K562 (cell line): ENCODE measurements around the gene RUNX1. TPM values are rescaled to one million over a fixed set of nuclear protein-coding genes. Genes with fewer than 3 reads are reported as not detected.

ENCODE experiments used
- ATAC-seq: fragments of 200-7000 bp; cut with Tn5 transposase; 3 replicates; pipeline ENCODE4 v1.9.1; 2020; ENCODE audit warnings: moderate library complexity
- BruUV-seq: library from RNA; stranded (reverse); fragments of 400-500 nt; replicated peaks from 2 replicates; lab custom pipeline; 2021; lab: Mats Ljungman, UMichigan
- CTCF ChIA-PET: fragments of 300-600 bp; formaldehyde crosslinking; extraction: SDS; loops from one replicate; lab custom pipeline; 2021; ENCODE audit warnings: low intra/inter-chr PET ratio; lab: Yijun Ruan, JAX
- POLR2A ChIA-PET: fragments of 300-600, 350-650 bp; sonication (Branson Sonifier 250); formaldehyde crosslinking; extraction: SDS; loops from one replicate; lab custom pipeline; 2021; ENCODE audit warnings: antibody characterized with exemption, inconsistent platforms; lab: Yijun Ruan, JAX
- DNase-seq, 4 experiments: peaks; one replicate each; pipeline versions ENCODE4 v3.0.0 to v3.0.0-alpha.2; 2011 to 2018; ENCODE audit warnings: low spot score in 3 of 4, mixed read lengths in 3 of 4; ENCODE audit errors: extremely low read depth in 1 of 4
- FAIRE-seq: peaks from 2 replicates; lab custom pipeline; 2011; peaks lifted over from hg19 to GRCh38; lab: Jason Lieb, UNC
- H2AFZ ChIP-seq: 2 replicates; pipeline ENCODE4 v1.6.0; 2011; ENCODE audit warnings: low read depth, low read length, control low read depth, inconsistent platforms
- H3K27ac ChIP-seq: fragments of 200-600 bp; 3 replicates; pipeline ENCODE4 v1.8.0; 2011; ENCODE audit warnings: low read depth, mild to moderate bottlenecking, control low read depth, inconsistent platforms, low read length, moderate library complexity, mixed read lengths; ENCODE audit errors: extremely low read depth
- H3K27me3 ChIP-seq, 2 experiments: fragments of 300-600 bp in 1 of 2; 2 replicates in 1 of 2; 3 replicates in 1 of 2; pipeline versions ENCODE4 v1.6.0 to v1.8.0; 2011; ENCODE audit warnings: inconsistent platforms in 2 of 2, low read length in 2 of 2, mild to moderate bottlenecking in 1 of 2, mixed read lengths in 1 of 2, moderate library complexity in 1 of 2; ENCODE audit not compliant: control insufficient read depth in 2 of 2, insufficient read depth in 2 of 2
- H3K36me3 ChIP-seq: fragments of 300-600 bp; 3 replicates; pipeline ENCODE4 v1.8.0; 2011; ENCODE audit warnings: mild to moderate bottlenecking, low read length, inconsistent platforms; ENCODE audit not compliant: control insufficient read depth, insufficient read depth
- H3K4me1 ChIP-seq, 2 experiments: fragments of 200-600 bp in 1 of 2; replicated peaks in 1 of 2; 2 replicates in 1 of 2; 3 replicates in 1 of 2; pipeline versions ENCODE4 v1.5.1 to v1.8.0; 2011; ENCODE audit warnings: inconsistent platforms in 2 of 2, low read length in 2 of 2, mild to moderate bottlenecking in 1 of 2, mixed read lengths in 1 of 2, moderate library complexity in 1 of 2; ENCODE audit not compliant: control insufficient read depth in 2 of 2, insufficient read depth in 2 of 2
- H3K4me2 ChIP-seq: 2 replicates; pipeline ENCODE4 v1.6.1; 2011; ENCODE audit warnings: low read length, control low read depth, inconsistent platforms, mixed read lengths; ENCODE audit not compliant: insufficient read depth
- H3K4me3 ChIP-seq: fragments of 200-600 bp; sonication (generic), shearing (Covaris generic); 2 replicates; pipeline ENCODE4 v1.5.1; 2016; ENCODE audit warnings: control low read depth, inconsistent platforms
- H3K79me2 ChIP-seq: fragments of 200-600 bp; 3 replicates; pipeline ENCODE4 v1.8.0; 2011; ENCODE audit warnings: low read length, inconsistent platforms; ENCODE audit not compliant: control insufficient read depth, insufficient read depth
- H3K9ac ChIP-seq, 2 experiments: 2 replicates each; pipeline versions ENCODE4 v1.6.0 to v1.6.1; 2011; ENCODE audit warnings: low read depth in 2 of 2, low read length in 2 of 2, control low read depth in 1 of 2, inconsistent platforms in 1 of 2, mild to moderate bottlenecking in 1 of 2, mixed read lengths in 1 of 2; ENCODE audit not compliant: insufficient read depth in 1 of 2
- H3K9me1 ChIP-seq: one replicate; pipeline ENCODE4 v1.6.0; 2011; ENCODE audit warnings: inconsistent platforms, mild to moderate bottlenecking, low read length, moderate library complexity; ENCODE audit not compliant: control insufficient read depth, insufficient read depth
- H3K9me3 ChIP-seq: replicated peaks from 2 replicates; pipeline ENCODE4 v1.5.1; 2011; ENCODE audit warnings: low read depth, low read length, inconsistent platforms; ENCODE audit not compliant: control insufficient read depth, insufficient read depth
- H4K20me1 ChIP-seq: replicated peaks from 2 replicates; pipeline ENCODE4 v1.6.1; 2011; ENCODE audit warnings: low read length, inconsistent platforms, mixed read lengths; ENCODE audit not compliant: control insufficient read depth, insufficient read depth
- ATF6 ChIP-seq: sonication (generic); formaldehyde crosslinking; IDR thresholded peaks from 2 replicates; pipeline ENCODE4 v1.4.0; 2020; ENCODE audit warnings: mild to moderate bottlenecking, missing genetic modification reagents
- CC2D1A ChIP-seq: fragments of 450-650 bp; IDR thresholded peaks from 2 replicates; pipeline ENCODE4 v1.6.1; 2017; ENCODE audit warnings: mild to moderate bottlenecking
- CREB3L1 ChIP-seq: fragments of 450-650 bp; IDR thresholded peaks from 2 replicates; pipeline ENCODE4 v1.6.1; 2014; ENCODE audit warnings: low read depth, mild to moderate bottlenecking, moderate library complexity, borderline replicate concordance
- MAFF ChIP-seq: IDR thresholded peaks from 2 replicates; pipeline ENCODE4 v1.6.1; 2012; ENCODE audit warnings: low read length, improper control_type of control experiment
- NR1H2 ChIP-seq: sonication (generic); formaldehyde crosslinking; IDR thresholded peaks from 2 replicates; pipeline ENCODE4 v1.4.0; 2020; ENCODE audit warnings: mild to moderate bottlenecking, missing genetic modification reagents
- NRF1 ChIP-seq, 2 experiments: fragments of 450-650 bp; IDR thresholded peaks in 1 of 2; conservative IDR thresholded peaks in 1 of 2; 2 replicates each; pipeline ENCODE4 v1.6.1; 2014; ENCODE audit warnings: mild to moderate bottlenecking in 2 of 2
- PREB ChIP-seq: sonication (generic); formaldehyde crosslinking; IDR thresholded peaks from 2 replicates; pipeline ENCODE4 v1.8.1; 2023; ENCODE audit warnings: mild to moderate bottlenecking, missing genetic modification reagents
- RBM14 ChIP-seq: fragments of 200-400 bp; formaldehyde crosslinking; IDR thresholded peaks from 2 replicates; pipeline ENCODE4 v1.6.1; 2018; ENCODE audit warnings: low read depth, mild to moderate bottlenecking, low read length, moderate library complexity, borderline replicate concordance; ENCODE audit not compliant: insufficient read depth
- SIN3A ChIP-seq, 2 experiments: fragments of 150-350 bp in 1 of 2; IDR thresholded peaks; 2 replicates each; pipeline ENCODE4 v1.6.1; 2011 to 2016; ENCODE audit warnings: borderline replicate concordance in 2 of 2, low read depth in 2 of 2, low read length in 2 of 2, mild to moderate bottlenecking in 2 of 2, moderate library complexity in 2 of 2; ENCODE audit not compliant: control insufficient read depth in 1 of 2
- SMAD4 ChIP-seq: fragments of 250-450 bp; sonication (Bioruptor Pico); conservative IDR thresholded peaks from 2 replicates; pipeline ENCODE4 v1.8.0; 2021; ENCODE audit warnings: inconsistent platforms, mild to moderate bottlenecking, moderate library complexity
- SMARCB1 ChIP-seq: IDR thresholded peaks from 2 replicates; pipeline ENCODE4 v1.6.1; 2011; ENCODE audit warnings: improper control_type of control experiment, low read depth; ENCODE audit not compliant: insufficient read length
- ZBTB17 ChIP-seq: fragments of 450-650 bp; formaldehyde crosslinking; IDR thresholded peaks from 2 replicates; pipeline ENCODE4 v1.4.0; 2020; ENCODE audit warnings: mild to moderate bottlenecking
- ZNF449 ChIP-seq: fragments of 250-450 bp; sonication (Bioruptor Pico); IDR thresholded peaks from 2 replicates; pipeline ENCODE4 v1.8.0; 2022; ENCODE audit warnings: moderate library complexity, mild to moderate bottlenecking, inconsistent platforms
- ZNF764 ChIP-seq: fragments of 250-450 bp; sonication (Bioruptor Pico); IDR thresholded peaks from 2 replicates; pipeline ENCODE4 v1.4.0; 2020; ENCODE audit warnings: low read depth, mild to moderate bottlenecking, moderate library complexity
- WGBS: fragments of 100-300 bp; shearing (Covaris generic); methylation state at CpG from one replicate; pipeline ENCODE4 v1.1.6; 2016; ENCODE audit warnings: low coverage, mixed read lengths; ENCODE audit not compliant: insufficient coverage; ENCODE audit errors: missing lambda C conversion rate; 5-methylcytosine and 5-hydroxymethylcytosine counted together
- in situ Hi-C: fragments of 300-500 bp; cut with MboI; formaldehyde crosslinking; loops from 4 replicates; pipeline ENCODE4 v1.15.0; 2018; ENCODE audit warnings: inconsistent platforms, mixed read lengths
- intact Hi-C: fragments of 100-400 bp; cut with micrococcal nuclease; formaldehyde crosslinking; loops from 2 replicates; pipeline ENCODE4 v1.14.2; 2022
- polyA plus RNA-seq, 8 experiments: library from polyadenylated mRNA; depleted of rRNA in 4 of 8; stranded (reverse) in 5 of 8; unstranded in 3 of 8; fragments of >200 nt; fragmentation: Nextera tagmentation in 2 of 8; fragmentation: Illumina TruSeq in 1 of 8; extraction: Ambion mirVana in 2 of 8; extraction: Trizol in 1 of 8; gene quantifications; 2 replicates each; pipeline versions ENCODE4 v1.2.1 to v1.2.3, GENCODE V29; 2011 to 2014; ENCODE audit warnings: inconsistent platforms in 1 of 8, missing spikeins in 1 of 8
- total RNA-seq, 7 experiments: library from RNA; depleted of rRNA in 6 of 7; stranded (reverse); fragments of >200 nt in 6 of 7; fragmentation: Illumina TruSeq in 2 of 7; extraction: Trizol in 2 of 7; gene quantifications; 2 replicates each; pipeline versions ENCODE4 v1.2.1 to v1.2.3, GENCODE V29; 2011 to 2021; ENCODE audit warnings: low replicate concordance in 1 of 7

The RUNX1 gene
- total and polyA plus RNA-seq, 9 of the 15 experiments (the other 6 are each of a cell fraction or from before 2014, with no cell fraction given): 2.2 to 68.6 (median 17.8) TPM

DNA sequence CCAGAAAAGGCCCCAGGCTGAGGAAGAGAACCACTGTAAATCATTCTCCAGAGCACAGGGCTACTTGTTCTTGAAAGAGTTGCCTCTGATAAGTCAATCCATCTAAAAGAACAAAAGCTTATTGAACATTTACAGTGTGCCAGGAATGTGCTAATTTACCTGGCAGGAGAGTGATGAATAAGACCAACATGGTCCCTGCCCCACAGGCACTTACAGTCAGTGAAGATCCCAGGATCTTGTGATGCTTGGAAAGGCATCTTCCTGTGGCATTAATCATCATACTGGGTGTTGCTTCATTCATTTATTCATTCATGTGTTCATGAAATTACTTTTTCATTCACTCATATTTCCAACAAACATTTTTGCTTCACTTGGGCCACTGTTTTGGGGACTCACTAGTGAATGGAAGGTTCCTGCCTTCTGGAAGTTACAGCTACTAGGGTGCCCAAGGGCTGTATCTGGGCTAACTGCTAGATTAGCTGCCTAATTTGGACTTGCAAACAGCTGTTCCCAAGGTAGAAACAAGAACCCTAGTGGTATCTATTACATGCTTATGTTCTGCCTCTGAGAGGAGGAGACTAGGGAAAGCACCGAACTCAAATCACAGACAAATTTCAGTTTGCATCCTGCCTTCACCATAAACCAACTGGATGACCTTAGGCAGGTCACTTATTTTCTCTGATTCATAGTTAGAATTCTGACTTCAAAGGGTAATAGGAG, 246.8 kb downstream of the RUNX1 start:
- no peak overlapping the region for H3K9ac ChIP-seq
- H3K4me1 ChIP-seq: no peaks in the 10 kb centered on the region
- no peaks in the 10 kb centered on the region for H3K79me2 ChIP-seq
- no TSS peak for BruUV-seq
- H3K27me3 ChIP-seq: no peaks in the 10 kb centered on the region
- CTCF ChIA-PET: no interaction called here
- in situ Hi-C loops: no loop called here
- FAIRE-seq (no peak), ATAC-seq (no peak; the same call in 2 of the 3 replicates), DNase-seq (no peak)
- no peak overlapping the region for H3K4me3 ChIP-seq
- 83% methylated on average over 1 of the region's 1 CpG for WGBS
- no peak overlapping the region for H3K27ac ChIP-seq
- intact Hi-C loops: no loop called here
- POLR2A ChIA-PET: interaction anchor here (0.5 to 0.6 kb wide), 2 partner anchors 20 to 988 kb away, joined by 3 read pairs; no protein-coding TSS in a partner anchor
- H3K9me3 ChIP-seq: no peaks in the 10 kb centered on the region
- H2AFZ ChIP-seq: no peak overlapping the region
- no peaks in the 10 kb centered on the region for H3K9me1 ChIP-seq
- H3K36me3 ChIP-seq: peaks cover 59% of the 10 kb centered on the region
- H4K20me1 ChIP-seq: no peaks in the 10 kb centered on the region
- no peak overlapping the region for H3K4me2 ChIP-seq
- TF ChIP-seq NR1H2 (CRISPR knock-in tag): no peak
- no peak for TF ChIP-seq CREB3L1
- no peak for TF ChIP-seq ZNF764 (CRISPR knock-in tag)
- TF ChIP-seq CC2D1A: no peak
- TF ChIP-seq ATF6 (CRISPR knock-in tag): no peak
- TF ChIP-seq MAFF: no peak
- TF ChIP-seq SMARCB1: no peak
- no peak for TF ChIP-seq PREB (CRISPR knock-in tag)
- no peak for TF ChIP-seq SIN3A (IDR thresholded peaks at IDR 0.05; ENCODE audit: borderline replicate concordance in 2 of 2, control insufficient read depth in 1 of 2, low read depth in 2 of 2, low read length in 2 of 2)
- no peak for TF ChIP-seq NRF1 (conservative IDR thresholded peaks at IDR 0.05 in 1 of 2, IDR thresholded peaks at IDR 0.05 in 1 of 2)
- no peak for TF ChIP-seq RBM14
- TF ChIP-seq ZNF449 (CRISPR knock-in tag): no peak
- no peak for TF ChIP-seq ZBTB17 (CRISPR knock-in tag)
- TF ChIP-seq SMAD4: no peak
